HCT116 (cell line): Measurements from ENCODE around the gene LAP3. TPM values are rescaled to one million over a fixed set of nuclear protein-coding genes. Genes with fewer than 3 reads are reported as not detected.
A peak's percentile ranks its signal among the peaks of the same experiment; 100 is the strongest.

Experiments used
- ATAC-seq: fragments of 200-7000 bp; cut with Tn5 transposase; 2 replicates; pipeline ENCODE4 v1.9.1; 2020; ENCODE audit warnings: mild to moderate bottlenecking, moderate library complexity
- BruUV-seq: library from RNA; stranded (reverse); fragments of 400-500 nt; replicated peaks from 2 replicates; lab custom pipeline; 2021; lab: Mats Ljungman, UMichigan
- CTCF ChIA-PET: fragments of 300-600 bp; sonication (Branson Sonifier 250); formaldehyde crosslinking; loops from one replicate; lab custom pipeline; 2021; ENCODE audit warnings: antibody characterized with exemption; lab: Charles Lee
- POLR2A ChIA-PET: fragments of 300-600, 350-600 bp; sonication (Branson Sonifier 250); formaldehyde crosslinking; loops from one replicate; lab custom pipeline; 2021; ENCODE audit warnings: antibody characterized with exemption; lab: Charles Lee
- RAD21 ChIA-PET, 2 experiments: fragments of 300-600 bp; sonication (Branson Sonifier 250); formaldehyde crosslinking; loops; one replicate each; lab custom pipeline; 2023; ENCODE audit warnings: low total read pairs in 2 of 2; ENCODE audit not compliant: uncharacterized antibody in 2 of 2, unreplicated experiment in 2 of 2, low non-redundant PET in 1 of 2; lab: Charles Lee
- DNase-seq: peaks from one replicate; pipeline ENCODE4 v3.0.0-alpha.2; 2010; ENCODE audit warnings: low read depth, low spot score
- H2AFZ ChIP-seq: fragments of 200-600 bp; shearing (Covaris generic), sonication (generic); 2 replicates; pipeline ENCODE4 v1.6.1; 2017; ENCODE audit warnings: low read depth, mixed run types, mixed read lengths, antibody characterized with exemption, low read length; ENCODE audit not compliant: poor library complexity, severe bottlenecking
- H3K27ac ChIP-seq: 2 replicates; pipeline ENCODE4 v1.5.1; 2012; ENCODE audit warnings: low read depth, low read length
- H3K27me3 ChIP-seq: fragments of 200-600 bp; sonication (generic); 2 replicates; pipeline ENCODE4 v1.6.1; 2016; ENCODE audit warnings: mixed run types, low read length, mixed read lengths; ENCODE audit not compliant: insufficient read depth
- H3K36me3 ChIP-seq, 2 experiments: fragments of 200-500 bp in 1 of 2; fragments of 200-600 bp in 1 of 2; sonication (Bioruptor generic) in 1 of 2; sonication (generic) in 1 of 2; 2 replicates each; pipeline versions ENCODE4 v1.5.1 to v1.6.1; 2014 to 2016; ENCODE audit warnings: low read length in 2 of 2, inconsistent platforms in 1 of 2, mixed read lengths in 1 of 2, mixed run types in 1 of 2; ENCODE audit not compliant: insufficient read depth in 2 of 2, control insufficient read depth in 1 of 2
- H3K4me1 ChIP-seq, 2 experiments: fragments of 200-600 bp in 1 of 2; sonication (generic) in 1 of 2; 2 replicates each; pipeline versions ENCODE4 v1.5.1 to v1.6.1; 2012 to 2017; ENCODE audit warnings: low read length in 2 of 2, inconsistent platforms in 1 of 2, mild to moderate bottlenecking in 1 of 2, mixed read lengths in 1 of 2, mixed run types in 1 of 2, moderate library complexity in 1 of 2; ENCODE audit not compliant: insufficient read depth in 2 of 2, control insufficient read depth in 1 of 2
- H3K4me2 ChIP-seq: fragments of 200-600 bp; sonication (generic); 2 replicates; pipeline ENCODE4 v1.6.1; 2017; ENCODE audit warnings: mixed run types, low read length, mixed read lengths
- H3K4me3 ChIP-seq, 2 experiments: fragments of 200-600 bp in 1 of 2; sonication (generic) in 1 of 2; replicated peaks in 1 of 2; 2 replicates each; pipeline ENCODE4 v1.5.1; 2011 to 2016; ENCODE audit warnings: low read length in 2 of 2, control low read depth in 1 of 2, low read depth in 1 of 2, mild to moderate bottlenecking in 1 of 2, mixed read lengths in 1 of 2, mixed run types in 1 of 2
- H3K79me2 ChIP-seq: fragments of 200-600 bp; sonication (generic); 2 replicates; pipeline ENCODE4 v1.6.1; 2017; ENCODE audit warnings: mild to moderate bottlenecking, mixed run types, low read length, moderate library complexity, mixed read lengths; ENCODE audit not compliant: insufficient read depth
- H3K9ac ChIP-seq: fragments of 200-600 bp; sonication (generic); 2 replicates; pipeline ENCODE4 v1.6.1; 2016; ENCODE audit warnings: low read length, mixed read lengths
- H3K9me2 ChIP-seq: fragments of 200-600 bp; sonication (generic), shearing (Covaris generic); 2 replicates; pipeline ENCODE4 v1.6.1; 2017; ENCODE audit warnings: mixed run types, mild to moderate bottlenecking, moderate library complexity; ENCODE audit not compliant: insufficient read depth
- H3K9me3 ChIP-seq, 2 experiments: fragments of 200-500 bp in 1 of 2; fragments of 200-600 bp in 1 of 2; sonication (Bioruptor generic) in 1 of 2; sonication (generic) in 1 of 2; 2 replicates each; pipeline ENCODE4 v1.6.1; 2014 to 2017; ENCODE audit warnings: low read length in 2 of 2, mixed read lengths in 2 of 2, inconsistent platforms in 1 of 2, low read depth in 1 of 2, mild to moderate bottlenecking in 1 of 2, mixed run types in 1 of 2, moderate library complexity in 1 of 2; ENCODE audit not compliant: control insufficient read depth in 1 of 2, insufficient read depth in 1 of 2
- H4K20me1 ChIP-seq: fragments of 200-600 bp; sonication (generic), shearing (Covaris generic); 2 replicates; pipeline ENCODE4 v1.6.1; 2017; ENCODE audit warnings: mixed run types, mild to moderate bottlenecking, moderate library complexity; ENCODE audit not compliant: insufficient read depth
- CBX3 ChIP-seq: IDR thresholded peaks from 2 replicates; pipeline ENCODE4 v1.6.1; 2012; ENCODE audit warnings: low read depth
- EGR1 ChIP-seq: IDR thresholded peaks from 2 replicates; pipeline ENCODE4 v1.6.1; 2012; ENCODE audit warnings: low read depth
- ELF1 ChIP-seq: IDR thresholded peaks from 2 replicates; pipeline ENCODE4 v1.6.1; 2012; ENCODE audit warnings: low read depth, borderline replicate concordance
- EZH2 ChIP-seq: fragments of 200-600 bp; sonication (generic); IDR thresholded peaks from 2 replicates; pipeline ENCODE4 v1.6.1; 2017; ENCODE audit warnings: antibody characterized with exemption, mixed run types
- ZFX ChIP-seq: fragments of 450-650 bp; IDR thresholded peaks from 2 replicates; pipeline ENCODE4 v1.6.1; 2017
- ZNF274 ChIP-seq: fragments of 200-500 bp; sonication (Bioruptor generic); IDR thresholded peaks from 2 replicates; pipeline ENCODE4 v1.6.1; 2014; ENCODE audit warnings: mild to moderate bottlenecking, low read depth, low read length, inconsistent platforms
- intact Hi-C: fragments of 100-400 bp; cut with micrococcal nuclease; formaldehyde crosslinking; loops from 2 replicates; pipeline ENCODE4 v1.10.0; 2022
- total RNA-seq: library from RNA; stranded (reverse); gene quantifications from one replicate; pipeline ENCODE4 v1.2.1, GENCODE V29; 2021; ENCODE audit not compliant: unreplicated experiment
- TF ChIP-seq, protein P1 (sequence below): IDR thresholded peaks from 2 replicates; pipeline ENCODE4 v1.6.1; 2012; ENCODE audit warnings: low read depth

LAP3 gene
- total RNA-seq, 1 experiment from 2014 or later, result 59.9 TPM

DNA sequence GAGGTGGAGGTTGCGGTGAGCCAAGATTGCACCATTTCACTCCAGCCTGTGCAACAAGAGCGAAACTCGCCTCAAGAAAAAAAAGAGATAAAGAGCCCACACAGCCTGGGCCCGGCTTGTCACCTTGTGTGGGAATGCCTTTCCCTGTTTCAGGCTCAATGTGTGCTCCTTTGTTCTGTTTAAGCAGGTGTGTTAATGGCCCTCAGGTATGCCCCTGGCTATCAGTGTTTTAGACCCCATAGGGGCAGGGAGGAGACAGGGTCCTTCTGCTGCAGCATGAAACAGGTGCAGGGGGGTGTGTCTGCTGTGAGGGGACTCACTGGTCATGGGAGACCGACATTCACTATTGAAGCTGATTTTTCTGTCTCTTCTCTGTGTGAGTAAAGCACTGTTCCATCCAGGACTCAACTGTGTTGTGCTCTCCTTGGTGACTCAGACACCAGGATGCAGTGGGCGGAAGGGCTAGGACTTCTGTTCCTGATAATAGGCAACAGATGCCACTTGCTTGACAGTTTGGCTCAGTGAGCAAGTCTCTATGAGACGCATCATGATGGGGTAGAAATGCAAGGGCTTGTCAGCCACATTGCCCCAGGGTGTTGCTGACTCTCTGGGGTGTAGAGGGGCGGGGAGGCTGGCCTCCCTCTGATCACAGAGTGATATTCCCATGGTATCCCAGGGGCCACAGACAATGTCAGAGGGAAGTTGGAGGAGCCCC, 15.6 kb upstream of the LAP3 start:
- CTCF ChIA-PET, result interaction anchor here (1.4 kb wide), 1 partner anchor 13 kb away, joined by 4 read pairs; no protein-coding TSS in a partner anchor
- DNase-seq, result no peak
- no peak overlapping the region for H3K9ac ChIP-seq
- no peak overlapping the region for H2AFZ ChIP-seq
- TF ChIP-seq CBX3, result no peak
- TF ChIP-seq ZNF274, result no peak
- TF ChIP-seq EGR1, result peak; percentile 39; the same call in 1 of the 2 replicates
- no peak for TF ChIP-seq ELF1
- no peak for TF ChIP-seq ZFX
- no peak for TF ChIP-seq EZH2
- TF ChIP-seq, protein P1, sequence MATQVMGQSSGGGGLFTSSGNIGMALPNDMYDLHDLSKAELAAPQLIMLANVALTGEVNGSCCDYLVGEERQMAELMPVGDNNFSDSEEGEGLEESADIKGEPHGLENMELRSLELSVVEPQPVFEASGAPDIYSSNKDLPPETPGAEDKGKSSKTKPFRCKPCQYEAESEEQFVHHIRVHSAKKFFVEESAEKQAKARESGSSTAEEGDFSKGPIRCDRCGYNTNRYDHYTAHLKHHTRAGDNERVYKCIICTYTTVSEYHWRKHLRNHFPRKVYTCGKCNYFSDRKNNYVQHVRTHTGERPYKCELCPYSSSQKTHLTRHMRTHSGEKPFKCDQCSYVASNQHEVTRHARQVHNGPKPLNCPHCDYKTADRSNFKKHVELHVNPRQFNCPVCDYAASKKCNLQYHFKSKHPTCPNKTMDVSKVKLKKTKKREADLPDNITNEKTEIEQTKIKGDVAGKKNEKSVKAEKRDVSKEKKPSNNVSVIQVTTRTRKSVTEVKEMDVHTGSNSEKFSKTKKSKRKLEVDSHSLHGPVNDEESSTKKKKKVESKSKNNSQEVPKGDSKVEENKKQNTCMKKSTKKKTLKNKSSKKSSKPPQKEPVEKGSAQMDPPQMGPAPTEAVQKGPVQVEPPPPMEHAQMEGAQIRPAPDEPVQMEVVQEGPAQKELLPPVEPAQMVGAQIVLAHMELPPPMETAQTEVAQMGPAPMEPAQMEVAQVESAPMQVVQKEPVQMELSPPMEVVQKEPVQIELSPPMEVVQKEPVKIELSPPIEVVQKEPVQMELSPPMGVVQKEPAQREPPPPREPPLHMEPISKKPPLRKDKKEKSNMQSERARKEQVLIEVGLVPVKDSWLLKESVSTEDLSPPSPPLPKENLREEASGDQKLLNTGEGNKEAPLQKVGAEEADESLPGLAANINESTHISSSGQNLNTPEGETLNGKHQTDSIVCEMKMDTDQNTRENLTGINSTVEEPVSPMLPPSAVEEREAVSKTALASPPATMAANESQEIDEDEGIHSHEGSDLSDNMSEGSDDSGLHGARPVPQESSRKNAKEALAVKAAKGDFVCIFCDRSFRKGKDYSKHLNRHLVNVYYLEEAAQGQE, result no peak
- H3K4me2 ChIP-seq, result peak overlapping the region; percentile 29; the same call in 1 of the 2 replicates
- POLR2A ChIA-PET, result no interaction called here
- RAD21 ChIA-PET, result no interaction called here
- peaks cover 0 to 7% of the 10 kb centered on the region in 2 experiments; a peak in 2 of 4 replicates for H3K4me1 ChIP-seq
- no peaks in the 10 kb centered on the region for H3K9me3 ChIP-seq
- intact Hi-C loops, result no loop called here
- no TSS peak for BruUV-seq
- ATAC-seq, result peak; percentile 39; the same call in 1 of the 2 replicates
- no peaks in the 10 kb centered on the region for H3K27me3 ChIP-seq
- H3K36me3 ChIP-seq, result no peaks in the 10 kb centered on the region
- H3K79me2 ChIP-seq, result no peaks in the 10 kb centered on the region
- no peak overlapping the region for H3K27ac ChIP-seq
- H3K4me3 ChIP-seq, result no peak overlapping the region
- no peaks in the 10 kb centered on the region for H4K20me1 ChIP-seq
- no peaks in the 10 kb centered on the region for H3K9me2 ChIP-seq
